ENCODE data around the gene CRYZL1. TPM values are rescaled to one million over a fixed set of nuclear protein-coding genes. Genes with fewer than 3 reads are reported as not detected.

CRYZL1 gene
- total and polyA plus RNA-seq, 2 of the 8 experiments (the other 6 are each of a cell fraction or from before 2014, with no cell fraction given), result 15.6 to 15.8 TPM

DNA sequence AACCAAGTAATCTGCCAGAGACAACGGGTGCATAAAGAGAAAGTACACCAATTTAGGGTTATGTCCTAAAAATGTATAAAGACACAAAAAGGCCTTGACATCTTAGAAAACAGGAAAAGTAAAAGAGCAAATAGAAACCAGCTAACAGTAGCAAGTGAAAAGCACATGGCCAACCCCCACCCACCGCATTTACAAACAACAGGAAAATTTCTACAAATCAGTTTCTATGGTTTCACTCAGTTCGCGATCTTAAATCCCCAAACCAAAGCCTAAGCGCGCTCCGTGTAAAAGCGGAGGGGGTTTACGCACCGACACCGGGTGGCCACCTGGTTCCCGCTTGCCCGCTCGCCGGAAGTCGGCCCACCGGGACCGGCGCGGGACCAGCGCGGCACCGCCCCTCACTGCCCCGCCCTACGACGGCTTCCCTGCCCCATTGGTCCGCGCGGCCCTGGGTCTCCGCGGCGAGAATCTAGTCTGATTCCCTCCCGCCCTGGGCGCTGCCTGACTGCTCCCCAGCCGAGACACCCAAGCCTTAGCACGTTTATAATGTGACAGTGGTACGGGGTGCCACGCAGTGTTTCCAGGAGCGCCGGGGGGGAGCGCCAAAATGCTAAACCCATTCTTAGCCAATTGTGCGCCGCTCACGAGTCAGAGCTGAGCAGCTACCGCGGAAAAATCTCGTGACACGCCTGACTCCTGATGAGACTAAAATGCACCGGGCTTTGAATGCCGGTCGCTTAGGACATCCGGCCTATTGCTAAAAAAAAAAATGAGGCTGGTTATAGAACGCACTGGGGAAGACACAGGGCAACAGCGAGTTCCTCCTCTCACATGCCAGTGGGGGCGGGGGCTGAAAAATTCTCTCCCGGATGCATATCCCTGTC, 99.5 kb downstream of the CRYZL1 start, which contains the start of gene GART:
Gene GART (minus strand): TSS at position 362 of the 884 bp plus-strand sequence. CDS start 2,802 bp downstream, outside the sequence.
- Histone ChIP-seq H3K4me2 (ENCODE audit: insufficient read depth in 1 of 2, low read depth in 2 of 2, low read length in 2 of 2) (peak within 1 kb of the TSS; percentile 76 to 79), H3K36me3 (ENCODE audit: control insufficient read depth in 2 of 4, insufficient read depth in 4 of 4, low read length in 3 of 4) (peaks cover 11 to 43% (median 19%) of the 10 kb centered on the region in 4 experiments), H2AK5ac (ENCODE audit: low read depth, low read length) (peak within 1 kb of the TSS; percentile 88), H4K91ac (replicated peaks; ENCODE audit: insufficient read length, low read length) (peak within 1 kb of the TSS; percentile 83), H3K18ac (ENCODE audit: extremely low read depth, low read length) (peak within 1 kb of the TSS; percentile 98), H3K4ac (replicated peaks; ENCODE audit: insufficient read length, low read depth, low read length) (peak within 1 kb of the TSS; percentile 75), H3K9ac (replicated peaks in 1 of 4; ENCODE audit: extremely low read depth in 1 of 4, low read depth in 3 of 4, low read length in 3 of 4) (peak within 1 kb of the TSS; percentile 97 to 100 (median 98)), H2BK12ac (ENCODE audit: low read depth, low read length) (peak within 1 kb of the TSS; percentile 100; the same call in 1 of the 2 replicates), H4K5ac (ENCODE audit: insufficient read length, low read depth, low read length) (peak within 1 kb of the TSS; percentile 88), H3K79me2 (ENCODE audit: control insufficient read depth in 1 of 2, insufficient read depth in 2 of 2, low read length in 2 of 2) (peaks cover 48 to 86% of the 10 kb centered on the region in 2 experiments), H3K9me3 (ENCODE audit: insufficient read depth in 2 of 2, low read depth in 1 of 2, low read length in 1 of 2) (no peaks in the 10 kb centered on the region), H3K23me2 (ENCODE audit: low read depth, low read length) (peaks cover 10% of the 10 kb centered on the region), H3K27ac (ENCODE audit: low read depth, low read length) (peak within 1 kb of the TSS; percentile 99), H2BK15ac (ENCODE audit: low read length) (peak within 1 kb of the TSS; percentile 65; the same call in 1 of the 2 replicates), H3K4me1 (replicated peaks in 1 of 4; ENCODE audit: control insufficient read depth in 3 of 4, insufficient read depth in 4 of 4, low read length in 3 of 4) (peaks cover 0 to 2% (median 0%) of the 10 kb centered on the region in 4 experiments; a peak in 3 of 7 replicates), H2BK120ac (replicated peaks; ENCODE audit: low read depth, low read length) (no peak within 1 kb of the TSS), H3K14ac (ENCODE audit: insufficient read length) (no peak within 1 kb of the TSS), H4K20me1 (replicated peaks in 1 of 2; ENCODE audit: control insufficient read depth in 1 of 2, insufficient read depth in 2 of 2, low read length in 2 of 2) (peaks cover 7 to 10% of the 10 kb centered on the region in 2 experiments), H3K56ac (replicated peaks; ENCODE audit: insufficient read length, low read depth, low read length) (peak within 1 kb of the TSS; percentile 91), H3K79me1 (ENCODE audit: low read depth, low read length) (no peaks in the 10 kb centered on the region; the same call in 1 of the 2 replicates), H4K8ac (ENCODE audit: extremely low read depth, insufficient read depth, low read length) (peak within 1 kb of the TSS; percentile 99), H2BK5ac (ENCODE audit: low read depth, low read length) (peak within 1 kb of the TSS; percentile 99), H3K4me3 (ENCODE audit: extremely low read depth in 1 of 4, insufficient read depth in 2 of 4, low read depth in 3 of 4, low read length in 4 of 4) (peak within 1 kb of the TSS; percentile 91 to 99 (median 95)), H2AFZ (ENCODE audit: low read length) (peak within 1 kb of the TSS; percentile 93; the same call in 1 of the 2 replicates), H3K23ac (ENCODE audit: insufficient read length) (no peak within 1 kb of the TSS), H2BK20ac (ENCODE audit: low read length) (peak within 1 kb of the TSS; percentile 55; the same call in 1 of the 2 replicates), H3K27me3 (replicated peaks in 1 of 4; ENCODE audit: control insufficient read depth in 3 of 4, extremely low read depth in 1 of 4, insufficient read depth in 3 of 4, low read length in 3 of 4) (no peaks in the 10 kb centered on the region)
- WGBS, 2 experiments (ENCODE audit: extremely low coverage in 1 of 2, insufficient coverage in 1 of 2, insufficient read length in 1 of 2, insufficient replicate concordance in 2 of 2, low coverage in 1 of 2, low lambda C conversion rate in 2 of 2, missing lambda C conversion rate in 1 of 2), result 2% methylated on average over 56 of the region's 56 CpGs; no CpG with 5 or more reads in 1 of the 2 experiments
- DNase-seq (ENCODE audit: low read depth in 1 of 2, low spot score in 2 of 2), result peak; percentile 39 to 87
- ChIA-PET CTCF (ENCODE audit: partially characterized antibody) (no interaction called here), POLR2A (ENCODE audit: partially characterized antibody) (interaction anchor here (0.8 to 6.3 kb wide), 12 partner anchors 10 to 180 kb away, joined by 3 to 64 read pairs (median 4); partner anchors contain the start of gene DONSON)
- FAIRE-seq, result no peak
- peak; percentile 26; the same call in 1 of the 2 replicates for TF ChIP-seq JUND (IDR thresholded peaks at IDR 0.05; ENCODE audit: low read length)

All from H1 (cell line).